HG02642 (cell line): ENCODE results near the gene SMG9.

Source experiments
- ATAC-seq: cut with Tn5 transposase; IDR thresholded peaks from one replicate; pipeline ENCODE4 v1.9.1; 2021; ENCODE audit warnings: mild to moderate bottlenecking; ENCODE audit not compliant: unreplicated experiment, poor library complexity

SMG9 gene, protein sequence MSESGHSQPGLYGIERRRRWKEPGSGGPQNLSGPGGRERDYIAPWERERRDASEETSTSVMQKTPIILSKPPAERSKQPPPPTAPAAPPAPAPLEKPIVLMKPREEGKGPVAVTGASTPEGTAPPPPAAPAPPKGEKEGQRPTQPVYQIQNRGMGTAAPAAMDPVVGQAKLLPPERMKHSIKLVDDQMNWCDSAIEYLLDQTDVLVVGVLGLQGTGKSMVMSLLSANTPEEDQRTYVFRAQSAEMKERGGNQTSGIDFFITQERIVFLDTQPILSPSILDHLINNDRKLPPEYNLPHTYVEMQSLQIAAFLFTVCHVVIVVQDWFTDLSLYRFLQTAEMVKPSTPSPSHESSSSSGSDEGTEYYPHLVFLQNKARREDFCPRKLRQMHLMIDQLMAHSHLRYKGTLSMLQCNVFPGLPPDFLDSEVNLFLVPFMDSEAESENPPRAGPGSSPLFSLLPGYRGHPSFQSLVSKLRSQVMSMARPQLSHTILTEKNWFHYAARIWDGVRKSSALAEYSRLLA

DNA sequence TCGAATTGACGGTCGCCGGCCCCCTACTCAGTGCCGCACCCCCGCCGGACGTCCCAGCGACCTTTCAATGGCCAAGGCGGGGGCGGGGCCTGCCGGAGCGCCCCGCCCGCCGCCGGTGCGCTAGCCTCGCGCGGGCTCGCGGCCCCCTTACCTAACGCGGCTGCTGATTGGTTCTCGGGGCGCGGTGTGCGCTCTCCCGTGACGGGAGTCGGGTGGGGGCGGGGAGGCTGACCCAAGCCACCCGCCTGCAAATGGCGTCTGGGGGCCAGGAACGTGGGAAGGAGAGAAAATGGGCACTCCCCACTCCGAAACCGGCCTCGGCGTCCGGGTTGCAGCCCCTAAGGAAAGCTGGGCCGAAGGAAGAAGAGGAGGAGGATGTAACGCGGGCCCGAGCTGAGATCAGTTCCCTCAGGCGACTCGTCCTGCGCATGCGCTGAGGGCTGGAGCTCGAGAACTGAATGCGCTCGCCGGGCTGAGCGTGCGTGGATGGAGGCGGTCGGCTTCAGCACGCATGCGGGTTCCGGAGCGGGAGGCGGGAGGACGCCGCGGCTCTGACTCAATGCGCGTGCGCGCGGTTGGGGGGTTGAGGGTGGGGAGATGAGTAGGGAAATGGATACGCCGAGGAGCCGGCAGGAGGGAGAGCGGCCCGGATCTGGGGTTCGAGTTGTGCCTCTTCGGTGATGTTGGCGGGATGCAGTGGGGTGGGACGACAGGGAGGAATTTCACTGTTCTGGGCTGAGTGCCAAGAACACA, at the start of gene SMG9:
Gene SMG9 (minus strand): TSS at position 460 of the 753 bp plus-strand sequence. CDS start 4,221 bp downstream, outside the sequence.
- ATAC-seq: peak; percentile 71

DNA sequence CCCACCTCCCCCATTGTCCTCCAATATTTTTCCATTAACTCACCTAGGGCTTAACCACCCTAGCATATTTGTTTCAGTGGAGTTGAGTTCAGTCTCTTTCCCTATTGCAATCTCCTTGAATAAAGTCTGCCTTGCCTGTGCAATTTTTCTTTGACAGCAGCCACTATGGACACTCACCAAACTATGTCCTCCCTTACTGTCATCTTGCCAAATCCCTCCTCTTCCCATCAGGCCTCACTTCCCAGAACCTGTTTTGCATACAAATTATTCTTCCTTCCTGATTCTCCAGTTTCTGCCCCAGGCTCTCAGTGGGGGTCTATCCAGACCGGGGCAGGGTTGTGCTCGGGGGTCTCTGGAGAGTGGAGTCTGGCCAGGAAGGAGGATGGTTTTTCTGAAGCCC, 49.7 kb upstream of the SMG9 start:
- no peak for ATAC-seq

DNA sequence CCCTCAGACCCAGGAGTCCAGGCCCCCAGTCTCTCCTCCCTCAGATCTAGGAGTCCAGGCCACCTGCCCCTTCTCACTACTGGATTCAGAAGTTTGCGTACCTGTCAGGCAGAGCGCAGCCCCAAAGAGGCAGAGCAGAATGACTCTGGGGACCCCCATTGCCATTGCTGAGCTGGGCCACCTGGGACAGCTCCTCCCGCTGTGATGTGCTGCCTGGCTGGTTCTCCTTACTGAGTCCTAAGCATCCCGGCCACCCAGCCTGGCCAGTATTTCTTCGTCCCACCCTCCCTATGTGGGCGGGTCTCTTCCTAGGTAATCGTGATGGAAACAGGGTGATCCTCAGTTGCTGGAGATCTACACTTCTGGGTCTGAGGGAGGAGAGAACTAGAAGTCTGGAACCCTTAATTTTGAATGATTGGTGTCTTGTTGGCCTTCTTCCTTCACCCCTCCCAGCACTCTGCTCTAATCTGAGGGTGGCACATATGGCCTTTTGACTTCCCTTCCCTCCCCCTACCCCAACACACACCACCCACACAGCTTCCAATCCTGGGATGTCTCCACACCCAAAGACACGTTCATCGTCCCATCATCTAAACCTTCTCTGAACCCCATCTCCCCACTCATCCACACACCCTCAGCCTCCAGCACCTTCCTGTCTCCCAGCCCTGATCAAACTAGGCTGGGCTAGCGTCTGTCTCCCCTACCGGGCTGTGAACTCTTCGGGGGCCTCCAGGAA, 47.6 kb upstream of the SMG9 start, which contains the start of gene LYPD5:
Gene LYPD5 (minus strand): TSS at position 232 of the 736 bp plus-strand sequence. CDS start 67 bp downstream, at position 165.
- ATAC-seq: no peak

DNA sequence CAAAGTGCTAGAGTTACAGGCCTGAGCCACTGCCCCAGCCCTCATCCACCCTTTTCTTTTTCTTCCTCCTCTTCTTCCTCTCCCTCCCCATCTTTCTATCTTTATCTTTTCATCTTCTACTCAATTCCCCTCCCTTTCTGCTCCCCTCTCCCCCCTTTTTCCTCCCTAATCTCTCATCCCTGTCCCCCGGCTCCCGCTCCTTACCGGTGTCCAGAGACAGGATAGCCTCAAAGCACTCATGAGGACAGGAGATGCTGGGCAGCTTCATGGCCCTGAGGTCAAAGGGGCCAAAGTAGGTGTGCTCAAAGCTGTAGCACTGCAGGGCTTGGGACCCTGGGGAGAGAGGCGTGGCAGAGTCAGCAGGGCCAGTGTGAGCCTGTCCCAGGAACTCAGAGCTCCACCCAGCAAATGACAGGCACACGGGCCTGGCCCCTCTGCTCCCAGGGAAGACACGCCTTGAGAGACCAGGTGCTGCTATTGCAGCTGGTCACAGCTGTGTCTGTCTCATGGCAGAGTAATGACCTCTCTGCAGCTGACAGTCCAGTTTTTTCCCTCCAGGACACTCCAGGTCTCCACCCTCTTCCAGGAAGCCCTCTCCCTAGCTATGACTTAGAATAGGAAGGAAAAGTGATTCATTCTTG, 44.9 kb upstream of the SMG9 start:
- no peak for ATAC-seq

DNA sequence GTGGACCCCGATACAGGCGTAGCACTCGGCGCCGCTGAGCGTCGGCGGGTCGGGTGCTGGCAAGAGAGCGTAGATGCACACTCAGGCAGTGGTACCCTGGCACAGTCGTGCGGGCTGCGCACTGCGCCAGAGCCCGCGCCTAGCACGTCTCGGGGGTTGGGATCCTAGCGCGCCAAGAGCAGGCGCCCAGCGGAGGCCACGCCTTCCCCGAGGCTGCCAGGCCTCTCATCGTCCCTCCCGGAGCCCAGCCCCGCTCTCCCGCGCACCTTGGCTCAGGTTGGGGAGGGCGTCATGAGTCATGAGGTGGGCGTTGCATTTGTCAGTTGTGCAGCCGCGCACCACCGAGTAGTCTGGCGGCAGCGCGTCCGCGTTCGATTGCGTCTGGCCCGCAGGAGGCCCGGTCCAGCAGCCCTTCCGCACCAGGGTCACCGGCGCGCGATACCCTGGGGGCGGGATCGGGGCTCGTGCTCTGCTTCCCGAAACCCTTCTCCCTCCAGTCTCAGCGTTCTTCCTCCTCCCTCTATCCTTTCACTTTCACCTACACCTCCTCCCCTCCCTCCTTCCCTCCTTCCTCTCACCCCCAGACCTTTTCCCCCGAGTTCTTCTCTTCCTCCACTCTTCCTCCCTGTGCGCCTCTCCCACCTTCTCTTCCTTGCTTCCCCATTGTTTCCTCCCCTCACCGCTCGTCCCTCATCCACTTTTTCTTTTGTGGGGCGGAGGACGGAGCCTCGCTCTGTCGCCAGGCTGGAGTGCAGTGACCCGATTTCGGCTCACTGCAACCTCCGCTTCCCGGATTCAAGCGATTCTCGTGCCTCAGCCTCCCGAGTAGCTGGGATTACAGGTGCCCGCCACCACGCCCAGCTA, 44.0 kb upstream of the SMG9 start:
- ATAC-seq: no peak

DNA sequence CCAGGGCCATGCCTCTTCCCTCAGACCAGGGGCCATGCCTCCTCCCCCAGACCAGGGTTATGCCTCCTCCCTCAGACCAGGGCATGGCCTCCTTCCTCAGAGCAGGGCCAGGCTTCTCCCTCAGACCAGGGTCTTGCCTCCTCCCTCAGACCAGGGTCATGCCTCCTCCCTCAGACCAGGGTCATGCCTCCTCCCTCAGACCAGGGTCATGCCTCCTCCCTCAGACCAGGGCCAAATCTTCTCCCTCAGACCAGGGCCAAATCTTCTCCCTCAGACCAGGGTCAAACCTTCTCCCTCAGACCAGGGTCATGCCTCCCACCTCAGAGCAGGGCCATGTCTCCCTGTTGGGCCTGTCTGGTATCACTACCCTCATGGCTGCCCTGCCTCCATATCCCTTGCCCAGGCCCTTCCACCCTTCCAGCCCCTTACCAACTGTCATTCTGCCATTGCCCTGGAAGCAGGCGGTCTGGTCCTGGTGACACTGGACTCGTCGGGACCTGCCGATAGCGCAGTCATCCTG, 43.3 kb upstream of the SMG9 start:
- no peak for ATAC-seq

DNA sequence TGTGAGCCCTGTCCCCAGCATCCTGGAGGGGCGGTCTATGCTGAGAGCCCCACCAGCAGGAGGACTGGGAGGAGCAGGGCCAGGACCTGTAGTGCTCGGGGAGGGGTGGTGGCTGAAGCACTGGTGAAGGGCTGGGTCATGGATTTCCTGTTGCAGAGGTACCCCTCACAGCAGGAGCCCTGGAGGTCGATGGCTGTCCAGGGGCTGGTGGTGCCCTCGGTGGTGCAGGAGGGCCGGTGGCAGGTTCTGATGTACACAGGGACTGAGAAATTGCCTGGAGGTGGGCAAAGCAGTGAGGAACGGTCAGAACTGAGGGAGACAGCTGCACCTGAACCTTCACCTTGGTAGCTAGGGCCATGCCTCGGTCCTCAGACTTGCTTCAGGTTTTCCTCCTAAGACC, 42.8 kb upstream of the SMG9 start:
- ATAC-seq: no peak

DNA sequence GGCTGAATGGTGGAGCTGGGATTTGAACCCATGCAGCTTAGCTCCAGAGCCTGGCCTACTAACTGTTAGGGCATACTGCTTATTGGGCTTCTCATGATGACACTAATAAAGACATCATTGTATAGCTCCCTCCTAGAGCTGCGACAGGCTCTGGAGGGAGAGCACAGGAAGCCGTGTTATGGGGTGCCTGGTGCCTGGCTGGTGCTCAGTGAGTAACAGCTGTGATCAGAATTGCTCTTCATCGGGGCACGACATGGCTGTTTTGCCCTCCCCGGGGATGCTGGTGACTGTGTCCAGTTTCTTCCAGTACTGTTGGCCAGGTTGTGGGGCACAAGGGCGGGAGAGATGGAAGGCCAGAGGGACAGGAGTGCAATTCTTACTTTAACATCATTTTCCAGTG, 42.4 kb upstream of the SMG9 start:
- no peak for ATAC-seq

DNA sequence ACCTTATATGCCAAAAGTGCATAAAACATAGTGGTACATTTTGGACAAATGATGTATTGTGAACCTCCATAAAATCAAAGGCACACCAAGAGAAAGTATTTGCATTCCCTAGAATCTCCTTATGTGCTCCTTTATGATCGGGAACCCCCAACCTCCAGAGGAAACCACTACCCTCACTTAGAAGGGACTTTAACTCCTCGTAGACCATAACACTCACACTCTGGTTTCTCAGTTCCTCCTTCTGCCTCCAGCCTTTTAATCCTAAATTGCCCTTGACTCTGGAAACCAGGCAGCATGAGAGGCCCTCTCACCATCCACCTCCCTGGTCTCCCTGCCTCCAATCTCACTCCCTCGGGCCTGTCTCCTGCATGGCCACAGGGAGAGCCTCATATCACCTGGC, 35.8 kb upstream of the SMG9 start:
- ATAC-seq: no peak

DNA sequence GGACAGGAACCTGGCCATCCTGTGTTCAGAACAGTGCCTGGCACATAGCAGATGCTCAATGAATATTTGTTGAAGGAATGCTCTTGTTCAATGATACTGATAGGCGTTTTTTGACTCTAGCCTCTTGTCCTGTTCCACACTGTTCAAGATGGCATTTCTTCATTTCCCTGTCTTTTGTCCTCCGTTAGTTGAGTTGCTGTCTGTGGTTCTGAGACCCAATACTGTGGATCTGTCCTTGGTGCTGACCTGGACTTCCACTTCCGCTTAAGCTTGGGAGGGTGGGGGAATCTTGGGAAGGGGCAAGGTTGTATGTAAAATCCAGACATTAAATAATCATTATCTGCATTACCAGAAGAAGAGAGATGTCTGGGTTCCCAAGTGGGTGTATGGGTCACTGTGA, 34.3 kb upstream of the SMG9 start:
- ATAC-seq: no peak

DNA sequence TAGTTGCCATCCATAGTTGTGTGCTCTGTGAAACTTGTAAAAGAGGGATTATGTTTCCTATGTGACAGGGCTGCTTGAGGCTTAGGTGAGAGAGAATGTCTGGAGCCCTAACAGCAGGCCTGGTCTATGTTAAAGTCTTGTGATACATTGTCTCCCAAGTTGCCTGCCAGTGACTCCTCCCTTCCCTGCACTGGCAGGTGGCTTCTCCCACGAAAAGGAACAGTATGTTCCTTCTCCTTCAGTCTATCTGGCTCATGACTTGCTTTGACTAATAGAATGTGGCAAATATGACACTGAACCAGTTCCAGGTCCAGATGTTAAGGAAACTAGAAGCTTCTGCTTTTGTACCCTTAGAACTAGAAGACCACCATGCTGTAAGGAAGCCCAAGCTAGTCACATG, 31.9 kb upstream of the SMG9 start:
- ATAC-seq: no peak

DNA sequence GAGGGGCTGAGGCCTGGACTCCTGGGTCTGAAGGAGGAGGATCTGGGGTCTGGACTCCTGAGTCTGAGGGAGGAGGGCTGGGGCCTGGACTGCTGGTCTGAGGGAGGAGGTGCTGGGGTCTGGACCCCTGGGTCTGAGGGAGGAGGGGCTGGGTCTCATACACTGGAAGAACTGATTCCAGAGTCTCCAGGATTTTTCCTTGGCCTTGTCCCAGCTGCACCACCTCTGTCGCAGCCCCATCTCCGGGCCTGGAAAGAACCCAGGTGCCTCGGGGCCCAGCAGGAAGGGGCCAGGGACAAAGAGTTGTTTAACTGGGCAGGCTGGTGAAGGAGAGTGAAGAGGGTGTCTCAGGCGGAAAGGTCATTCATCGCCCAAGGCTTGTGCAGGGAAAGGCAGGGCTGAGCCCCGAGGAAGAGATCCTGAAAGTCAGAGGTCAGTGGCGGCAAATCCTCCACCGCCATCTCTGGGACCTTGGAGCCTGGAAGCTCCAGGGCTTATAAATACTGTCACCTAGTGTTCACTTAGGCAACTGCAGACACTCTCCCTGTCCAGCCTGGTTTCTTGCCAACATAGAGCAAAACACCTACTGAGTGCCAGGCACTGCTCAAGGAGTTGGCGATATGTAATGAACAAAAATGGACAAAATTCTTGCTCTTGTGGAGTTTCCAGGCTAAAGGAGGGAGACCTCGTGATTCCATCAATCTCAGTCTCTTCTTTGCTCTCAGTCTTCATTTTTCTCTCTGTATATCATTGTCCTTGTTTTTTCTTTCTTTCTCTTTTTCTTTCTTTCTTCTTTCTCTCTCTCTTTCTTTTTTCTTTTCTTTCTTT, 30.4 kb upstream of the SMG9 start:
- ATAC-seq: peak; percentile 55

DNA sequence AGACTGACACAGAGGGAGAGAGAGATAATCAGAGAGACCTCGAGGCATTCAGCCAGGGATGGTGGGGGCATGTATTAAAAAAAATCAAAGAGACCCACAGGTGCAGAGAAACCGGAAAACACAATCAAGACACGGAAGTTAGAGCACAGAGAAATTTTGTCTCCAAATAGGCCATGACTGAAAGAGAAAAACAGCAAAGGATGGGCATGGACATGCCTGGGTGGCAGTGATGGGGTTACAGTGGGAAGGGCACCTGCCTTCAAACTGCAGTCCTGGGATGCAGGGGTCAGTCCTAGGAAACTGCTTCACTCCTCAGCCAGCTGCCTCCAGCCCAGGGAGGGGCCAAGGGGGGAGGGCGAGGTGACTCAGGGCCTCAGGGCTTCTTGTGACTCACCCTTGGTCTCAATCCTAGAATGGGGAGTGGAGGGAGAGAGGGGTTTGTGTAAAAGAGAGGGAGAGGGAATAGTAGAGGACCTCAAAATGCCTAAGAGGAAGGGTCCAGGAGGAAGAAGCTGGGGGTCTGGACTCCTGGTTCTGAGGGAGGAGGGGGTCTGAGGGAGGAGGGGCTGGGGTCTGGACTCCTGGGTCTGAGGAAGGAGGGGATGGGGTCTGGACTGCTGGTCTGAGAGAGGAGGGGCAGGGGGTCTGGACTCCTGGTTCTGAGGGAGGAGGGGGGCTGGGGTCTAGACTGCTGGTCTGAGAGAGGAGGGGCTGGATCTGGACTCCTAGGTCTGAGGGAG, 29.6 kb upstream of the SMG9 start:
- no peak for ATAC-seq

DNA sequence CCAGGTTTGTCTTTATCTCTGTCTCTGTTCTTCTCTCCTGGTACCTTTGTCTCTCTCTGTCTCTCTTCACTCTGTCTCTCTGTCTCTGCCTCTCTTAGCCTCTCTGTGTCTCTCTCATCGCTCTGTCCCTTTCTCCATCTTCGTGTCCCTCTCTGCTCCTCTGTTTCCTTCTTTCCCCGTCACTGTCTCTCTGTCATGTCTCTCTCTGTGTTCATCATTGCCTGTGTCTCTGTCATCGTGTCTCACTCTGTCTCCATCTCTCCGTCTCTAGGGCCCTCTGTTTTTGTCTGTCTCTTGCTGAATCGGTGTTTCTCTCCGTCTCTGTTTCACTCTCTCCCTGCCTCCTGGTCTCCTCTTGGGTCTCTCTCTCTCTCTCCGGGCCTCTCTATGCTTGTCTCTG, 28.9 kb upstream of the SMG9 start:
- ATAC-seq: no peak

DNA sequence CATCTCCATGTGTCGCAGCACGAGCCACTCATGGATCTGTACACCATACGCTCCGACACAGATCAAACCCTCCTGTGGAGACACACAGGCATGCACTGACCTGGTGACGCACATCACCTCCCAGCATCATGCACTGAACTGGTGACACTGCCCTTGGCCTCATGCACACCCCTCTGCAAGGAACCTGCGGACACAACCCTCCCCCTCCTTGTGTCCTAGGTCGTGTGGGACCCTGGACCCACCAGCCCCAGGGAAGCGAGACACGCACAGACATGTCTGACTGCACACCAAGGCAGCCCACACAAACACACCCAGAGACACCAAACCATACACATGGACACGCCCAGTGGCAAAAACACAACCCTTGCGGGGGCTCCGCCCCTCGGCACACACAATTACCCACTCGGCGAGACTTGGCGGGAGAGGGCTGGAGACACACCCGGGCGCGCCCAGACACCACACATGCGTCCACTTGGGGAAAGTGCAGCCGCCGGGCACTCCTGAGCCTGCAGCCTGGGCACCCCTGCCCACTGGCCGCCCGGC, 28.0 kb upstream of the SMG9 start:
- ATAC-seq: no peak

DNA sequence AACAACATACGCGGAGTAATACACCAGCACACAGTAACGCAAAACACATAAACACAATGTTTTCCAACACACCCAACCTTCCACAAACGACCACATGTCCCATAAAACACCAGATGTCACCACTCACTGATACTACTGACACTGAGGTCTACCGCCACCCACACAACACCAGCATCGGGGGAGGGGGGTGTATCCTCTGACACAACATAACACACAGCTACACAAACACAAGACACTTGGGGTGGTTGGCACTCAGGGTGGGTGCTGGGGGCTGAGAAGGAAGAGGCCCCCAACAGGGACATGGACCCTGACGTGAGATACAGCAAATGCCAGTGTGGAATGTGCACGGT, 27.5 kb upstream of the SMG9 start:
- no peak for ATAC-seq

DNA sequence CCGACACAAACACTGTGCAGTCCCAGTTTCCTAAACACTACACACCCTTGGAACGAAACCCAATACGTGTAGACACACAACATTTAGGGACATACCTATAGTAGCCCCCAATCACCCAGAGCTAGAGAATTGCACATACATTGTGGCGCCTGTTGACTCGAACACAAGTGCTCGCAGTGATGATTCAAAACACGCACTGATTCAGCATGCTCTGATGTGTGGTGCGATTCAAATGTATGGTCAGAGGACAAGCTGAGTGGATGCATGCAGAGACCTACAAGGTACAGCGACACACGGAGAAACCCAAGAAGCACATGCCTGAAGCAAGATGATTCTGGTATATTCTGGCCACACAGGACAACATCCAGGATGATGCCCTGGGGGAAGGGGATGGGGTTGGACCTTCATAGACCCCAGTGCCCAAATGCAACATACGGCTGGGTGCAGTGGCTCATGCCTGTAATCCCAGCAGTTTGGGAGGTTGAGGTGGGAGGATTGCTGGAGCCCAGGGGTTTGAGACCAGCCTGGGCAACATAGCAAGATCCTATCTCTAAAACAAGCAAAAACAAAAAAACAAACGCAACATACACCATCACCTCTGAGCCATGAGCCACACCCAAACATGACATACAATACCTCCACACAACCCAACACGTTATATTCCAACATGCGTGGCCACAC, 27.0 kb upstream of the SMG9 start:
- no peak for ATAC-seq
